Glutamatergic neuron (in vitro differentiated cells): ENCODE results near the gene PLEKHN1. TPM values are rescaled to one million over a fixed set of nuclear protein-coding genes. Genes with fewer than 3 reads are reported as not detected.

Experiments used
- DNase-seq: peaks from one replicate; pipeline ENCODE4 v3.0.0; 2022
- H3K27ac Mint-ChIP-seq: one replicate; pipeline ENCODE4 v1.8.0; 2020; ENCODE audit warnings: mild to moderate bottlenecking, mixed read lengths, inconsistent platforms; ENCODE audit not compliant: unreplicated experiment
- H3K27me3 Mint-ChIP-seq: one replicate; pipeline ENCODE4 v1.8.0; 2020; ENCODE audit warnings: mild to moderate bottlenecking, moderate library complexity, mixed read lengths, inconsistent platforms; ENCODE audit not compliant: unreplicated experiment
- H3K36me3 Mint-ChIP-seq: one replicate; pipeline ENCODE4 v1.8.0; 2020; ENCODE audit warnings: mild to moderate bottlenecking, mixed read lengths, inconsistent platforms; ENCODE audit not compliant: unreplicated experiment
- H3K4me1 Mint-ChIP-seq: one replicate; pipeline ENCODE4 v1.8.0; 2020; ENCODE audit warnings: mild to moderate bottlenecking, low read depth, mixed read lengths, inconsistent platforms; ENCODE audit not compliant: unreplicated experiment
- H3K4me3 Mint-ChIP-seq: one replicate; pipeline ENCODE4 v1.8.0; 2020; ENCODE audit warnings: mild to moderate bottlenecking, mixed read lengths, inconsistent platforms; ENCODE audit not compliant: unreplicated experiment
- H3K9me3 Mint-ChIP-seq: one replicate; pipeline ENCODE4 v1.8.0; 2020; ENCODE audit warnings: mild to moderate bottlenecking, moderate library complexity, mixed read lengths, inconsistent platforms; ENCODE audit not compliant: unreplicated experiment
- total RNA-seq: library from RNA; stranded (reverse); fragmentation: NEBNext Ultra II Directional; extraction: Animal tissue kit (Norgen Biotek cat#: 25700); gene quantifications from one replicate; pipeline ENCODE4 v1.2.1, GENCODE V29; 2021; ENCODE audit not compliant: unreplicated experiment
- TF ChIP-seq, protein P1 (sequence below): fragments of 200-600 bp; sonication (generic); IDR thresholded peaks from one replicate; pipeline ENCODE4 v1.5.0; 2021; ENCODE audit not compliant: partially characterized antibody, unreplicated experiment

The PLEKHN1 gene
- total RNA-seq, 1 donor from 2014 or later, result 0.29 TPM

DNA sequence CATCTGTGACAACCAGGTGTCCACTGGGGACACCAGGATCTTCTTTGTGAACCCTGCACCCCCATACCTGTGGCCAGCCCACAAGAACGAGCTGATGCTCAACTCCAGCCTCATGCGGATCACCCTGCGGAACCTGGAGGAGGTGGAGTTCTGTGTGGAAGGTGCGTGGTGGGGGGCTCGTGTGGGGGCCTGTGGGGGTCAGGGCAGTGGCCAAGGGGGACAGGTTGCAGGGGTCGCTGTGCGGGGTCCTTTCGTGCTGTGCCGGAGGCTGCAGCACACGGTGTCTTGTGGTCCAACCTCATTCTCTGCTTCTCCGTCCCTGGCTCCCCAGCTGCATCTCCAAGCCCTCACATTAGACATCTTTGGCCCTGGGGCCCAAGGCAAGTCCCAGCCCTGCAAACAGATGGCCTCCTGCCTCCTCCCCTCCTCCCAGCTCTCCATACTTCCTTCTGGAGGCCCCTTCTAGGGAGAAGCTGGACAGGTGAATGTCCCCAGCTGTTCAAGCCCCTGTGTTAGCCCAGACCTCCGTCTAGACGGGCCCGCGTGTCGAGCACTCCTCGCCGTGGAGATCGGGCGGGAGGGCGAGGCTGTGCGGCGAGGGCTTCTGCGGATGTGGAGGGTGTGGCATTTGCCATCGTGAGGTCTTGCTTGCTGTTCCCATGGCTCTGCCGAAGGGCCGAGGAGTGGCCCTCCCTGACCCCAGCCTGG lies 56.2 kb downstream of the PLEKHN1 start:
- Mint-ChIP-seq H3K4me3 (peak overlapping the region; percentile 85), H3K27ac (peak overlapping the region; percentile 22), H3K27me3 (peaks cover 6% of the 10 kb centered on the region), H3K36me3 (no peaks in the 10 kb centered on the region), H3K4me1 (peaks cover 11% of the 10 kb centered on the region), H3K9me3 (peaks cover 14% of the 10 kb centered on the region)
- TF ChIP-seq, protein P1, sequence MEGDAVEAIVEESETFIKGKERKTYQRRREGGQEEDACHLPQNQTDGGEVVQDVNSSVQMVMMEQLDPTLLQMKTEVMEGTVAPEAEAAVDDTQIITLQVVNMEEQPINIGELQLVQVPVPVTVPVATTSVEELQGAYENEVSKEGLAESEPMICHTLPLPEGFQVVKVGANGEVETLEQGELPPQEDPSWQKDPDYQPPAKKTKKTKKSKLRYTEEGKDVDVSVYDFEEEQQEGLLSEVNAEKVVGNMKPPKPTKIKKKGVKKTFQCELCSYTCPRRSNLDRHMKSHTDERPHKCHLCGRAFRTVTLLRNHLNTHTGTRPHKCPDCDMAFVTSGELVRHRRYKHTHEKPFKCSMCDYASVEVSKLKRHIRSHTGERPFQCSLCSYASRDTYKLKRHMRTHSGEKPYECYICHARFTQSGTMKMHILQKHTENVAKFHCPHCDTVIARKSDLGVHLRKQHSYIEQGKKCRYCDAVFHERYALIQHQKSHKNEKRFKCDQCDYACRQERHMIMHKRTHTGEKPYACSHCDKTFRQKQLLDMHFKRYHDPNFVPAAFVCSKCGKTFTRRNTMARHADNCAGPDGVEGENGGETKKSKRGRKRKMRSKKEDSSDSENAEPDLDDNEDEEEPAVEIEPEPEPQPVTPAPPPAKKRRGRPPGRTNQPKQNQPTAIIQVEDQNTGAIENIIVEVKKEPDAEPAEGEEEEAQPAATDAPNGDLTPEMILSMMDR, result no peak
- DNase-seq, result peak; percentile 22

DNA sequence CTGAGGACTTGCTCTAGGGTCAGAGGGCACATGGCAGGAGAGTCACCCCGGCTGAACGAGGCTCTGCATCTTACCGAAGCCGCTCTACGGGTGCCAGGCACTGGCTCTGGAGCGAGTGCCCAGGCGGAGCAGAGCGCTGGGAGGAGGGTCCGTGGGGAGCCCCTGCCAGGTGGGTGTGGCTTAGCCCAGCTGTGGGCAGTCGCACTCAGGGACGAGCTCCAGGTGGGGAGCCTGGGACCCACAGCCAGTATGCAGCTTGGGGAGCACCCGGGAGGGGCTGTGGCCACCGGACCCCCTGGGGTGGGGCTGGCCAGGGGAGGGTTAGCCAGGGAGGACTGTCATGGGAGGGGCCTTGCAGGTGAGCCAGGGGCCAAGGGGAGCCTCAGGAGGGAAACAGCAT lies 57.4 kb downstream of the PLEKHN1 start:
- TF ChIP-seq, protein P1, result no peak
- Mint-ChIP-seq H3K9me3 (peaks cover 13% of the 10 kb centered on the region), H3K27ac (no peak overlapping the region), H3K4me3 (no peak overlapping the region), H3K36me3 (no peaks in the 10 kb centered on the region), H3K4me1 (peaks cover 11% of the 10 kb centered on the region), H3K27me3 (peaks cover 5% of the 10 kb centered on the region)
- DNase-seq, result peak; percentile 14

DNA sequence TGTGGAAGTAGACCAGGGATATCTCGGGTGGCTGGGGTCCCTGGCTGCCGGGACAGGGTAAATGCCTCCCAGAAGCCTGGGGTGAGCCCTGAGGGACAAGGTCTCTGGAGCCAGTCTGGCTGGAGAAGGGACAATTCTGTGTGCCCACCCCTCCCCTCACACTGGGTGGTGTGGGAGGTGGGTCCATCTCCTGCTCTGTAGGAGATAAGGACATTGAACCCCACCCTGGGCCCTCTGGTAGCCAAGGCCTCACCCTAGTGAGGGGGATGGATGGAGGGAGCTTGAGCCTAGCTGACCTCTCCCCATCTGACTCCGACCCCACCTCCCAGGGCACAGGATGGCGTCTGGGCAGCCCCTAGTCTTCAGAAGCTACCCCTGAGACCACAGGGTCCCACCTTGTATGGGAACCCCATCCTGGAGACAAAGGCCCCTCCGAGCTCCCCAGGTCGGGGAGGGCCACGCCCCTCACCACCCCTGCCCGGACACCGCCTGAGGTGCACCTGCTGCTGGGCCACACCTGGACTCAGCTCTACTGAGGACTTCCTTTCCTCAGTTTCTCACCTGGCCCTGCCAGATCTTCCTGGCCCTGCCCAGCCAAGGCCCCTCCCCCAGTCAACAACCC lies 58.0 kb downstream of the PLEKHN1 start:
- TF ChIP-seq, protein P1, result no peak
- no peaks in the 10 kb centered on the region for H3K36me3 Mint-ChIP-seq
- H3K27ac Mint-ChIP-seq, result no peak overlapping the region

DNA sequence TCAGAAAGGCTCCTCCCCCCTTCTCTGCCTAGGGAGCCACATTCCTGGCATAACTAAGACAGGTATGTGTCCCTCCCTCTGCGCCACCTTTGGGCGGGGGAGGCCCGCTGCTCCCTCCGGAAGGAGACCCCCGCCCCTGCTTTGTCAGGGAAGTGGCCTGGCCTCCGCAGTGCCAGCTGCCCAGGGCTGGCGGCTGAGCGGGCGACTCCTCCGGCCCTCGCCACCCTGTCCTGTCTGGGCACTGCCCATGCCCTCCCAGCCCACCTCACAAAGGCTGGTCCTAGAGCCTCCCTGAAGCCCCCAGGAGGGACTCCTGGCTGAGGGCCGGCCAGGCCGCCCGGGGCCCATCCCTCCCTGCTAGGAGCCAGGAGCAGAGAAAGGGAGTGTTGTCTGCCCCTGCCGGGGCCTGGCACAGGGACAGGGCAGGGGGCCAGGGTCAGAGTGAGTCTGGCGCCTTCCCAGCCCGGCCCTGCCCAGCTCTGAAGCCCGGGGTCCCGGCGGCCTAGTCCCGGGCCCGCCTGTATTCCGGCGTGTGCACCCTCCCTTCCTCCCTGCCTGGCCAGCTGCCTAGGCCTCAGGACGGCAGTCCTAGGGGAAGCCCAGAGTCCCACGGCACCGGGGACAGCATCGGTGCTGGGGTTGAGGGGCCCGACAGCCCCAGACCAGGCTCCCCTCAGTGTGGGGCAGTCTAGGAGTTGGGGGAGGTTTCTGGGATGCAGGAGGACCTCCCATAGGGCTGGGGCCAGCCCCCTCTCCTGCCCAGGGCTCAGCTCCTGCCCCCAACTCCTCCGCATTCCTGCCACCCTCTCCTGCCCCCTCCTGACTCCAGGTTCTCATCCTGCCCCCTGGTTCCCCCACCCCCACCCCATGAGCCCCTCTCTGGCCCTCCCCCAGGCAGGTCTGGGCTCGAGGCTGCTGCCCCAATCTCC lies 58.8 kb downstream of the PLEKHN1 start:
- H3K4me3 Mint-ChIP-seq, result no peak overlapping the region
- H3K4me1 Mint-ChIP-seq, result peaks cover 11% of the 10 kb centered on the region
- peaks cover 13% of the 10 kb centered on the region for H3K9me3 Mint-ChIP-seq
- no peaks in the 10 kb centered on the region for H3K36me3 Mint-ChIP-seq
- peaks cover 5% of the 10 kb centered on the region for H3K27me3 Mint-ChIP-seq
- TF ChIP-seq, protein P1, result no peak
- peak; percentile 18 for DNase-seq
- no peak overlapping the region for H3K27ac Mint-ChIP-seq

More for the DNA sequence above, 58.0 kb downstream of the PLEKHN1 start:
- Mint-ChIP-seq H3K4me3 (no peak overlapping the region), H3K4me1 (peaks cover 11% of the 10 kb centered on the region), H3K27me3 (peaks cover 5% of the 10 kb centered on the region), H3K9me3 (peaks cover 13% of the 10 kb centered on the region)
- no peak for DNase-seq

Other genes with a start within 250 kb of the PLEKHN1 start
- 46.2 TPM for gene SAMD11, start 42.6 kb upstream of the PLEKHN1 start, total RNA-seq
- gene NOC2L, start 7.2 kb upstream of the PLEKHN1 start, total RNA-seq, result 90.3 TPM
- gene KLHL17, start 5.9 kb upstream of the PLEKHN1 start, total RNA-seq, result 103 TPM
- 0.32 TPM for gene PERM1, start 15.6 kb downstream of the PLEKHN1 start, total RNA-seq
- 218 TPM for gene HES4, start 33.6 kb downstream of the PLEKHN1 start, total RNA-seq
- 18.4 TPM for gene ISG15, start 47.0 kb downstream of the PLEKHN1 start, total RNA-seq
- 914 TPM for gene AGRN, start 53.6 kb downstream of the PLEKHN1 start, total RNA-seq
- gene RNF223, start 107.8 kb downstream of the PLEKHN1 start, total RNA-seq, result not detected
- 24.5 TPM for gene C1orf159, start 149.6 kb downstream of the PLEKHN1 start, total RNA-seq
- not detected for gene TTLL10, start 207.4 kb downstream of the PLEKHN1 start, total RNA-seq
- 3.0 TPM for gene TNFRSF18, start 240.1 kb downstream of the PLEKHN1 start, total RNA-seq
- gene TNFRSF4, start 247.7 kb downstream of the PLEKHN1 start, total RNA-seq, result 0.29 TPM